ENCODE results near the gene GPR149.

GPR149 gene

GRCh38 chr3:154389861-154390260, 40.1 kb downstream of the GPR149 start:
- no peak for TF ChIP-seq CTCF (IDR thresholded peaks at IDR 0.05; ENCODE audit: low read depth, low read length, missing control alignments)

GRCh38 chr3:154384479-154384878, 45.5 kb downstream of the GPR149 start:
- TF ChIP-seq CTCF (IDR thresholded peaks at IDR 0.05; ENCODE audit: low read depth, low read length, missing control alignments): no peak
- in situ Hi-C loops (cut with HindIII; ENCODE audit: low sequenced_read_pairs): no loop called here
- no peak overlapping the region for H3K4me3 ChIP-seq (ENCODE audit: low read depth, low read length)
- DNase-seq (ENCODE audit: low read depth): no peak

More at GRCh38 chr3:154389861-154390260, 40.1 kb downstream of the GPR149 start:
- in situ Hi-C loops (cut with HindIII; ENCODE audit: low sequenced_read_pairs): no loop called here
- DNase-seq (ENCODE audit: low read depth): no peak
- no peak overlapping the region for H3K4me3 ChIP-seq (ENCODE audit: low read depth, low read length)

- no peak overlapping the region for H3K4me3 ChIP-seq (ENCODE audit: low read depth, low read length)
- DNase-seq (ENCODE audit: low read depth): no peak
- in situ Hi-C loops (cut with HindIII; ENCODE audit: low sequenced_read_pairs): no loop called here
- TF ChIP-seq CTCF (IDR thresholded peaks at IDR 0.05; ENCODE audit: low read depth, low read length, missing control alignments): no peak
Measured at GRCh38 chr3:154378311-154378710, 51.7 kb downstream of the GPR149 start.

GRCh38 chr3:154367221-154367620, 62.8 kb downstream of the GPR149 start:
- in situ Hi-C loops (cut with HindIII; ENCODE audit: low sequenced_read_pairs): loop anchor here (10.0 kb wide), 1 partner anchor 238 kb away; no protein-coding TSS in a partner anchor
- no peak overlapping the region for H3K4me3 ChIP-seq (ENCODE audit: low read depth, low read length)
- DNase-seq (ENCODE audit: low read depth): no peak
- no peak for TF ChIP-seq CTCF (IDR thresholded peaks at IDR 0.05; ENCODE audit: low read depth, low read length, missing control alignments)

- TF ChIP-seq CTCF (IDR thresholded peaks at IDR 0.05; ENCODE audit: low read depth, low read length, missing control alignments): no peak
- no peak for DNase-seq (ENCODE audit: low read depth)
Measured at GRCh38 chr3:154364849-154365248, 65.1 kb downstream of the GPR149 start.

GRCh38 chr3:154361099-154361498, 68.9 kb downstream of the GPR149 start:
- TF ChIP-seq CTCF (IDR thresholded peaks at IDR 0.05; ENCODE audit: low read depth, low read length, missing control alignments): no peak
- DNase-seq (ENCODE audit: low read depth): no peak
- in situ Hi-C loops (cut with HindIII; ENCODE audit: low sequenced_read_pairs): loop anchor here (10.0 kb wide), 1 partner anchor 244 kb away; no protein-coding TSS in a partner anchor
- no peak overlapping the region for H3K4me3 ChIP-seq (ENCODE audit: low read depth, low read length)

More at GRCh38 chr3:154364849-154365248, 65.1 kb downstream of the GPR149 start:
- H3K4me3 ChIP-seq (ENCODE audit: low read depth, low read length): no peak overlapping the region
- in situ Hi-C loops (cut with HindIII; ENCODE audit: low sequenced_read_pairs): loop anchor here (10.0 kb wide), 1 partner anchor 240 kb away; no protein-coding TSS in a partner anchor
